Placental epithelial cell (primary cell): Measurements from ENCODE around the gene COPS2. TPM values are rescaled to one million over a fixed set of nuclear protein-coding genes. Genes with fewer than 3 reads are reported as not detected.

Source experiments
- small RNA-seq: library from RNA; depleted of rRNA; stranded (forward); fragments of <200 nt; gene quantifications from one replicate; pipeline ENCODE3, GENCODE V24; 2012
- total RNA-seq: library from RNA; depleted of rRNA; stranded (reverse); fragments of >200 nt; gene quantifications from 2 replicates; pipeline ENCODE4 v1.2.3, GENCODE V29; 2012

COPS2 gene
- total RNA-seq: 51.1 and 79.7 TPM in 2 replicates

GRCh38 chr15:49155110-49155833 is at the start of gene COPS2:
TSS of gene COPS2 (minus strand) at chr15:49155599. CDS start at chr15:49155578, 21 bp downstream.

DNA sequence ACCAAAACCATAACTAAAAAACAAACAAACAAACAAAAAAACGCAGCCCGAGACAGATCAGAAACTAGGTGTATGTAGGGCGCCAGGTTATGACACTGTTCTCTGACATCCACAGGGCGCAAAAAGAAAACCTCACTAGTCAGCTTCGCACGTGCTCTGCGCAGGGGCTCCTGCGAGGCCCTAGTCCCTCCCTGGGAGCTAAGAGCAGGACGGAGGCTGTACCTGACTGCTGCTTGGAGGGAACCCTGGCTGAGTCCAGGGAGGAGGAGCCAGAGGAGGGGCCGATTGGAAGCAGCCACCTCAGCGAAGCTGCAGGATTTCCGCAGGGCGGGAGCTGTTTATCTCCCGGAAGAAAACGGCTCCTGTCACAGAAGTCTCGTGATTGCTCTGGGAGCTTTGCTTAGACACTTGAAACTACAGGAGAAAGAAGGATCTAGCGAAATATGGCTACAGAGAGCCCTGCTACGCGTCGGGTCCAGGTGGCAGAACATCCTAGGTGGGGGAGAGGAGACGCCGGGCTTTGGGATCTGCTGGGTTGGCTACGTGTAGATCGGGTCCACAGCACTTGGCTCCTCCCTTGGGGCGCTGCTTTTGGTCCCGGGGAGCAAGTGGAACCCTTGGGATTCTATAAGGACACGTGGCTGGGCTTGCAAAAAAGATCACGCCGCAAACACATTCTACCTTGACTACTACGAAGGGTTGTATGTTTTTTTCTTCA is 14.6 kb upstream of the COPS2 start, which contains the start of gene GALK2:
Gene GALK2, plus strand, starts transcription at position 368 of the 718 bp plus-strand sequence. Its CDS starts 76 bp downstream, at position 444.

Small RNA genes lying within 50 kb of the gene (small RNA-seq; reads per million reads assigned to genes)
- not detected for gene MIR4716
- gene RF00019: not detected
- gene RN7SL307P: not detected

Other genes starting within 250 kb of the COPS2 start
- 0.22 and 0.79 TPM in 2 replicates for gene SHC4, start 191.7 kb downstream of the COPS2 start, total RNA-seq
- 53.1 and 136 TPM in 2 replicates for gene SECISBP2L, start 109.2 kb downstream of the COPS2 start, total RNA-seq
- 29.4 and 33.0 TPM in 2 replicates for gene GALK2, start 14.6 kb upstream of the COPS2 start, total RNA-seq